ENCODE measurements around the gene APELA. TPM values are rescaled to one million over a fixed set of nuclear protein-coding genes. Genes with fewer than 3 reads are reported as not detected.

APELA gene
- total and polyA plus RNA-seq, 2 of the 13 experiments (the other 11 are each of a cell fraction or from before 2014, with no cell fraction given), result not detected

DNA sequence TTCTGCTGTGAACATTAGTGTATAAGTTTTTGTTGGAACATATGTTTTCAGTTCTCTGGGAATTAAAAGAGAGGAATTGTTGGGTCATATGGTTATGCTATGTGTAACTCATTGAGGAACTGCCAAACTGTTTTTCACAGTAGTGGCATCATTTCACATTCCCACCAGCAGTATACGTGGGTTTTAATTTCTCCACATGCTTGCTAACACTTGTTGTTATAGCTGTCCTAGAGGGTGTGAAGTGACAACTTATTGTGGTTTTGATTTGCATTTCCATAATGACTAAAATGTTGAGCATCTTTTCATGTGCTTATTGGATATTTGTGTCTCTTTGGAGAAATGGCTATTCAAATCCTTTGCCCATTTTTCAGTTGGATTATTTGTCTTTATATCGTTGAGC lies 13.7 kb downstream of the APELA start:
- ChIA-PET POLR2A (no interaction called here), CTCF (ENCODE audit: low intra/inter-chr PET ratio, low total read pairs) (no interaction called here)
- H3K36me3 ChIP-seq (replicated peaks in 1 of 2; ENCODE audit: control insufficient read depth in 1 of 2, insufficient read depth in 2 of 2, low read length in 2 of 2), result no peaks in the 10 kb centered on the region
- H3K4me3 ChIP-seq (replicated peaks in 1 of 3; ENCODE audit: insufficient read depth in 1 of 3, low read depth in 2 of 3, low read length in 3 of 3), result no peak overlapping the region
- intact Hi-C loops (cut with micrococcal nuclease; ENCODE audit: unreplicated experiment) (no loop called here), in situ Hi-C loops (cut with HindIII; ENCODE audit: extremely low pct_ligation_motif_present, low pct_unique_long_range_greater_than_20kb) (no loop called here)
- no peak overlapping the region for H2AFZ ChIP-seq (ENCODE audit: low read length)
- no TSS peak for BruUV-seq (replicated peaks)
- no peak for FAIRE-seq
- no peak for DNase-seq (ENCODE audit: low spot score)
- no peaks in the 10 kb centered on the region for H3K79me2 ChIP-seq (ENCODE audit: insufficient read depth, low read length)
- no peak for ATAC-seq
- no peaks in the 10 kb centered on the region for H3K9me3 ChIP-seq (ENCODE audit: low read length)
- H3K4me2 ChIP-seq (ENCODE audit: low read depth, low read length), result no peak overlapping the region
- no peaks in the 10 kb centered on the region for H4K20me1 ChIP-seq (ENCODE audit: insufficient read depth, low read length)
- no peak overlapping the region for H3K9ac ChIP-seq (ENCODE audit: insufficient read depth, low read depth, low read length)
- WGBS (ENCODE audit: low lambda C conversion rate), result 30% methylated on average over 2 of the region's 2 CpGs
- H3K27ac ChIP-seq (ENCODE audit: extremely low read length, insufficient read depth, low read length), result no peak overlapping the region
- no peaks in the 10 kb centered on the region for H3K4me1 ChIP-seq (ENCODE audit: insufficient read depth, low read length)
- H3K27me3 ChIP-seq (ENCODE audit: control insufficient read depth in 1 of 2, insufficient read depth in 2 of 2, low read length in 2 of 2), result no peaks in the 10 kb centered on the region
- TF ChIP-seq ZNF468 (CRISPR knock-in tag; IDR thresholded peaks at IDR 0.05) (no peak), MBD4 (IDR thresholded peaks at IDR 0.05; ENCODE audit: borderline replicate concordance, low read length) (no peak), ZBTB7A (CRISPR knock-in tag; IDR thresholded peaks at IDR 0.05) (no peak), WIZ (CRISPR knock-in tag; IDR thresholded peaks at IDR 0.05) (no peak), SMC3 (IDR thresholded peaks at IDR 0.05; ENCODE audit: low read length) (no peak), ASH2L (IDR thresholded peaks at IDR 0.05; ENCODE audit: insufficient read length, low read depth, low read length) (no peak), ARNTL (CRISPR knock-in tag; IDR thresholded peaks at IDR 0.05) (no peak), KMT2B (CRISPR knock-in tag; IDR thresholded peaks at IDR 0.05) (no peak), ZNF674 (CRISPR knock-in tag; IDR thresholded peaks at IDR 0.05; ENCODE audit: low read depth) (no peak), DNMT3B (CRISPR knock-in tag; conservative IDR thresholded peaks at IDR 0.05) (no peak), ZNF282 (IDR thresholded peaks at IDR 0.05; ENCODE audit: partially characterized antibody) (no peak), ZNF136 (CRISPR knock-in tag; IDR thresholded peaks at IDR 0.05; ENCODE audit: low read depth) (no peak)
- TF ChIP-seq, protein P1, sequence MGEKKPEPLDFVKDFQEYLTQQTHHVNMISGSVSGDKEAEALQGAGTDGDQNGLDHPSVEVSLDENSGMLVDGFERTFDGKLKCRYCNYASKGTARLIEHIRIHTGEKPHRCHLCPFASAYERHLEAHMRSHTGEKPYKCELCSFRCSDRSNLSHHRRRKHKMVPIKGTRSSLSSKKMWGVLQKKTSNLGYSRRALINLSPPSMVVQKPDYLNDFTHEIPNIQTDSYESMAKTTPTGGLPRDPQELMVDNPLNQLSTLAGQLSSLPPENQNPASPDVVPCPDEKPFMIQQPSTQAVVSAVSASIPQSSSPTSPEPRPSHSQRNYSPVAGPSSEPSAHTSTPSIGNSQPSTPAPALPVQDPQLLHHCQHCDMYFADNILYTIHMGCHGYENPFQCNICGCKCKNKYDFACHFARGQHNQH (CRISPR knock-in tag; IDR thresholded peaks at IDR 0.05), result no peak
- TF ChIP-seq, protein P2, sequence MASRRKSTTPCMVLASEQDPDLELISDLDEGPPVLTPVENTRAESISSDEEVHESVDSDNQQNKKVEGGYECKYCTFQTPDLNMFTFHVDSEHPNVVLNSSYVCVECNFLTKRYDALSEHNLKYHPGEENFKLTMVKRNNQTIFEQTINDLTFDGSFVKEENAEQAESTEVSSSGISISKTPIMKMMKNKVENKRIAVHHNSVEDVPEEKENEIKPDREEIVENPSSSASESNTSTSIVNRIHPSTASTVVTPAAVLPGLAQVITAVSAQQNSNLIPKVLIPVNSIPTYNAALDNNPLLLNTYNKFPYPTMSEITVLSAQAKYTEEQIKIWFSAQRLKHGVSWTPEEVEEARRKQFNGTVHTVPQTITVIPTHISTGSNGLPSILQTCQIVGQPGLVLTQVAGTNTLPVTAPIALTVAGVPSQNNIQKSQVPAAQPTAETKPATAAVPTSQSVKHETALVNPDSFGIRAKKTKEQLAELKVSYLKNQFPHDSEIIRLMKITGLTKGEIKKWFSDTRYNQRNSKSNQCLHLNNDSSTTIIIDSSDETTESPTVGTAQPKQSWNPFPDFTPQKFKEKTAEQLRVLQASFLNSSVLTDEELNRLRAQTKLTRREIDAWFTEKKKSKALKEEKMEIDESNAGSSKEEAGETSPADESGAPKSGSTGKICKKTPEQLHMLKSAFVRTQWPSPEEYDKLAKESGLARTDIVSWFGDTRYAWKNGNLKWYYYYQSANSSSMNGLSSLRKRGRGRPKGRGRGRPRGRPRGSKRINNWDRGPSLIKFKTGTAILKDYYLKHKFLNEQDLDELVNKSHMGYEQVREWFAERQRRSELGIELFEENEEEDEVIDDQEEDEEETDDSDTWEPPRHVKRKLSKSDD (CRISPR knock-in tag; IDR thresholded peaks at IDR 0.05; ENCODE audit: low read depth), result no peak
- TF ChIP-seq, protein P3, sequence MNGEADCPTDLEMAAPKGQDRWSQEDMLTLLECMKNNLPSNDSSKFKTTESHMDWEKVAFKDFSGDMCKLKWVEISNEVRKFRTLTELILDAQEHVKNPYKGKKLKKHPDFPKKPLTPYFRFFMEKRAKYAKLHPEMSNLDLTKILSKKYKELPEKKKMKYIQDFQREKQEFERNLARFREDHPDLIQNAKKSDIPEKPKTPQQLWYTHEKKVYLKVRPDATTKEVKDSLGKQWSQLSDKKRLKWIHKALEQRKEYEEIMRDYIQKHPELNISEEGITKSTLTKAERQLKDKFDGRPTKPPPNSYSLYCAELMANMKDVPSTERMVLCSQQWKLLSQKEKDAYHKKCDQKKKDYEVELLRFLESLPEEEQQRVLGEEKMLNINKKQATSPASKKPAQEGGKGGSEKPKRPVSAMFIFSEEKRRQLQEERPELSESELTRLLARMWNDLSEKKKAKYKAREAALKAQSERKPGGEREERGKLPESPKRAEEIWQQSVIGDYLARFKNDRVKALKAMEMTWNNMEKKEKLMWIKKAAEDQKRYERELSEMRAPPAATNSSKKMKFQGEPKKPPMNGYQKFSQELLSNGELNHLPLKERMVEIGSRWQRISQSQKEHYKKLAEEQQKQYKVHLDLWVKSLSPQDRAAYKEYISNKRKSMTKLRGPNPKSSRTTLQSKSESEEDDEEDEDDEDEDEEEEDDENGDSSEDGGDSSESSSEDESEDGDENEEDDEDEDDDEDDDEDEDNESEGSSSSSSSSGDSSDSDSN (CRISPR knock-in tag; IDR thresholded peaks at IDR 0.05), result no peak
- TF ChIP-seq, protein P4, sequence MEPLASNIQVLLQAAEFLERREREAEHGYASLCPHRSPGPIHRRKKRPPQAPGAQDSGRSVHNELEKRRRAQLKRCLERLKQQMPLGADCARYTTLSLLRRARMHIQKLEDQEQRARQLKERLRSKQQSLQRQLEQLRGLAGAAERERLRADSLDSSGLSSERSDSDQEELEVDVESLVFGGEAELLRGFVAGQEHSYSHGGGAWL (CRISPR knock-in tag; IDR thresholded peaks at IDR 0.05), result no peak
- TF ChIP-seq, protein P5, sequence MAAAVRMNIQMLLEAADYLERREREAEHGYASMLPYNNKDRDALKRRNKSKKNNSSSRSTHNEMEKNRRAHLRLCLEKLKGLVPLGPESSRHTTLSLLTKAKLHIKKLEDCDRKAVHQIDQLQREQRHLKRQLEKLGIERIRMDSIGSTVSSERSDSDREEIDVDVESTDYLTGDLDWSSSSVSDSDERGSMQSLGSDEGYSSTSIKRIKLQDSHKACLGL (CRISPR knock-in tag; IDR thresholded peaks at IDR 0.05), result no peak
- TF ChIP-seq, protein P6, sequence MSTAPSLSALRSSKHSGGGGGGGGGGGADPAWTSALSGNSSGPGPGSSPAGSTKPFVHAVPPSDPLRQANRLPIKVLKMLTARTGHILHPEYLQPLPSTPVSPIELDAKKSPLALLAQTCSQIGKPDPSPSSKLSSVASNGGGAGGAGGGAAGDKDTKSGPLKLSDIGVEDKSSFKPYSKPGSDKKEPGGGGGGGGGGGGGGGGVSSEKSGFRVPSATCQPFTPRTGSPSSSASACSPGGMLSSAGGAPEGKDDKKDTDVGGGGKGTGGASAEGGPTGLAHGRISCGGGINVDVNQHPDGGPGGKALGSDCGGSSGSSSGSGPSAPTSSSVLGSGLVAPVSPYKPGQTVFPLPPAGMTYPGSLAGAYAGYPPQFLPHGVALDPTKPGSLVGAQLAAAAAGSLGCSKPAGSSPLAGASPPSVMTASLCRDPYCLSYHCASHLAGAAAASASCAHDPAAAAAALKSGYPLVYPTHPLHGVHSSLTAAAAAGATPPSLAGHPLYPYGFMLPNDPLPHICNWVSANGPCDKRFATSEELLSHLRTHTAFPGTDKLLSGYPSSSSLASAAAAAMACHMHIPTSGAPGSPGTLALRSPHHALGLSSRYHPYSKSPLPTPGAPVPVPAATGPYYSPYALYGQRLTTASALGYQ (CRISPR knock-in tag; IDR thresholded peaks at IDR 0.05), result no peak

All from HepG2 (cell line).